ENCODE data around the gene NR2C2.

Gene NR2C2

GRCh38 chr3:15029625-15030024, 82.2 kb downstream of the NR2C2 start:
- no peak for TF ChIP-seq CTCF (IDR thresholded peaks at IDR 0.05; ENCODE audit: low read depth, low read length)

GRCh38 chr3:15032650-15033049, 85.3 kb downstream of the NR2C2 start:
- no peak for TF ChIP-seq CTCF (IDR thresholded peaks at IDR 0.05; ENCODE audit: low read depth, low read length)
- H3K4me3 ChIP-seq (ENCODE audit: low read depth, low read length), result no peak overlapping the region

More at GRCh38 chr3:15029625-15030024, 82.2 kb downstream of the NR2C2 start:
- H3K4me3 ChIP-seq (ENCODE audit: low read depth, low read length), result no peak overlapping the region

- TF ChIP-seq CTCF (IDR thresholded peaks at IDR 0.05; ENCODE audit: low read depth, low read length), result no peak
- H3K4me3 ChIP-seq (ENCODE audit: low read depth, low read length), result no peak overlapping the region
These were observed 85.7 kb downstream of the NR2C2 start for GRCh38 chr3:15033103-15033502.

- no peak overlapping the region for H3K4me3 ChIP-seq (ENCODE audit: low read depth, low read length)
- no peak for TF ChIP-seq CTCF (IDR thresholded peaks at IDR 0.05; ENCODE audit: low read depth, low read length)
These were observed 90.9 kb downstream of the NR2C2 start for GRCh38 chr3:15038306-15038705.

GRCh38 chr3:15040844-15041243, 93.5 kb downstream of the NR2C2 start:
- H3K4me3 ChIP-seq (ENCODE audit: low read depth, low read length), result no peak overlapping the region
- TF ChIP-seq CTCF (IDR thresholded peaks at IDR 0.05; ENCODE audit: low read depth, low read length), result no peak

GRCh38 chr3:15041950-15042349, 94.6 kb downstream of the NR2C2 start:
- no peak for TF ChIP-seq CTCF (IDR thresholded peaks at IDR 0.05; ENCODE audit: low read depth, low read length)

GRCh38 chr3:15042936-15043335, 95.6 kb downstream of the NR2C2 start:
- no peak overlapping the region for H3K4me3 ChIP-seq (ENCODE audit: low read depth, low read length)

More at GRCh38 chr3:15041950-15042349, 94.6 kb downstream of the NR2C2 start:
- H3K4me3 ChIP-seq (ENCODE audit: low read depth, low read length), result no peak overlapping the region

More at GRCh38 chr3:15042936-15043335, 95.6 kb downstream of the NR2C2 start:
- TF ChIP-seq CTCF (IDR thresholded peaks at IDR 0.05; ENCODE audit: low read depth, low read length), result no peak

Measured in WI38 (cell line).